Gastroesophageal sphincter (tissue), 3 donors: ENCODE measurements around the gene PCMT1.
"Not testable (repeated sequence)": the region's sequence is repeated elsewhere in the genome, so short reads cannot be mapped to it uniquely, and the experiment has no call there.

Source experiments
- CTCF ChIP-seq, 4 experiments: fragments of 200-600 bp in 2 of 4; fragments of 450-650 bp in 2 of 4; sonication (generic) in 1 of 4; IDR thresholded peaks; one replicate each; pipeline ENCODE4 v1.5.1; 2017 to 2019; ENCODE audit warnings: antibody characterized with exemption in 4 of 4, mild to moderate bottlenecking in 2 of 4, moderate library complexity in 2 of 4
- POLR2A ChIP-seq, 2 donors: fragments of 450-650 bp; IDR thresholded peaks; one replicate each; pipeline ENCODE4 v1.6.1; 2017; ENCODE audit warnings: antibody characterized with exemption in 2 of 2, mild to moderate bottlenecking in 2 of 2, moderate library complexity in 1 of 2
- POLR2AphosphoS5 ChIP-seq: sonication (generic); formaldehyde crosslinking; IDR thresholded peaks from one replicate; pipeline ENCODE4 v1.6.1; 2017; ENCODE audit warnings: antibody characterized with exemption

GRCh38 chr6:149751920-149752319 lies 2.4 kb downstream of the PCMT1 start:
- not testable (repeated sequence) for TF ChIP-seq POLR2AphosphoS5; POLR2A (IDR thresholded peaks at IDR 0.05); CTCF (IDR thresholded peaks at IDR 0.05)
